A549 treated with CpdA at 1 μM for 4 hours (cell line): ENCODE measurements around the gene CNTN4. TPM values are rescaled to one million over a fixed set of nuclear protein-coding genes. Genes with fewer than 3 reads are reported as not detected.

Experiments used
- total RNA-seq: library from RNA; stranded (reverse); fragments of 200-300 nt; extraction: Qiagen RNA extraction; gene quantifications from 5 replicates; pipeline ENCODE4 v1.2.3, GENCODE V29; 2022; ENCODE audit warnings: low read depth

The CNTN4 gene
- not detected in 5 replicates for total RNA-seq

DNA sequence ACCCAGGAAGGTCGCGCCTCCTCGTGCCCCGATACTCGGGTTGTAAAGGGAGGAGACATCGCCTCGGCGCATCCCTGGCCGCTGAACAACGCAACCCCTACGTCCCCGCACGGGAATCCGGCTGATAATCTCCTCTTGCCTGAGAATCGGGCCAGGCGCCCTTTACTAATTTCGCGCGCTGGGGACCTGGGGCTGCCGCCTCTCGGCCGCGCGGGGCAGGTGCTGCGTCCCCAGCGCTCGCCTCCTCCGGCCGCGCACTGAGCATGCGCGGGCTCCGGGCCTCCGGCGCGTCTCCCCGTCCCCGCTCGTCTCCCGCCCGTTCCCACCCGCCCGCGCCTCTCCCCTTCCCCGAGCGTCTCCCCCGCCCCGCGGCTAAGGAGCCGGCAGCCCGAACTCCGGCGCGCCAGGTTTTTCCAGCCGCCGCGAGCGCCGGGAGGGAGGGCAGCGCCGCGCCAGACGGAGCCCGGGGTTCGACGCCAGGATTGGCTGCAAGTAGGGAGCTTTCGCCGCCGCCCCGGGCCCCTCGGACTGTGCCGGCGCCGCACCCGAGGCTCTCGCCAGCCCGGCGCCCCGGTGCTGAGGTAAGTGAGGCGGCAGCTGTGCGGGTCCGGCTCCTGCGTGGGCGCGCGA is at the start of gene CNTN4:
Gene CNTN4 (plus strand): TSS at position 469 of the 630 bp plus-strand sequence.

